Panc1 (cell line): ENCODE results near the gene TRIM74.
"Not testable (repeated sequence)": the region's sequence is repeated elsewhere in the genome, so short reads cannot be mapped to it uniquely, and the experiment has no call there.

Source experiments
- CTCF ChIP-seq: fragments of 450-650 bp; IDR thresholded peaks from 2 replicates; pipeline ENCODE4 v1.5.1; 2017; ENCODE audit warnings: mild to moderate bottlenecking
- POLR2AphosphoS5 ChIP-seq: IDR thresholded peaks from 2 replicates; pipeline ENCODE4 v1.6.1; 2012; ENCODE audit warnings: mild to moderate bottlenecking, low read depth, low read length, moderate library complexity

- not testable (repeated sequence) for TF ChIP-seq CTCF, POLR2AphosphoS5
Measured at GRCh38 chr7:72976434-72976833, 7.2 kb upstream of the TRIM74 start.
